Keratinocyte (primary cell): ENCODE data around the gene F11. TPM values are rescaled to one million over a fixed set of nuclear protein-coding genes. Genes with fewer than 3 reads are reported as not detected.

ENCODE experiments used
- DNase-seq: peaks from one replicate; pipeline ENCODE4 v3.0.0-alpha.2; 2011; ENCODE audit warnings: low read depth, missing footprints, low spot score
- FAIRE-seq: peaks from 2 replicates; lab custom pipeline; 2011; peaks lifted over from hg19 to GRCh38; lab: Jason Lieb, UNC
- H2AFZ ChIP-seq: 2 replicates; pipeline ENCODE4 v1.6.0; 2012; ENCODE audit warnings: low read length, control low read depth, inconsistent platforms; ENCODE audit not compliant: control insufficient read depth
- H3K27ac ChIP-seq: 2 replicates; pipeline ENCODE4 v1.5.1; 2011; ENCODE audit warnings: low read length; ENCODE audit not compliant: control insufficient read depth, insufficient read depth
- H3K27me3 ChIP-seq: 3 replicates; pipeline ENCODE4 v1.6.0; 2011; ENCODE audit warnings: low read length; ENCODE audit not compliant: control insufficient read depth, insufficient read depth; ENCODE audit errors: extremely low read depth
- H3K36me3 ChIP-seq, 2 experiments: 2 replicates in 1 of 2; 3 replicates in 1 of 2; pipeline ENCODE4 v1.5.1; 2011; ENCODE audit warnings: low read length in 2 of 2, mild to moderate bottlenecking in 1 of 2; ENCODE audit not compliant: control insufficient read depth in 2 of 2, insufficient read depth in 2 of 2; ENCODE audit errors: extremely low read depth in 1 of 2
- H3K4me1 ChIP-seq: 3 replicates; pipeline ENCODE4 v1.5.1; 2011; ENCODE audit warnings: low read length; ENCODE audit not compliant: control insufficient read depth, insufficient read depth; ENCODE audit errors: extremely low read depth
- H3K4me2 ChIP-seq: 3 replicates; pipeline ENCODE4 v1.6.0; 2011; ENCODE audit warnings: low read depth, low read length; ENCODE audit not compliant: control insufficient read depth, insufficient read depth; ENCODE audit errors: extremely low read depth
- H3K4me3 ChIP-seq, 3 experiments: fragments of 200-600 bp in 1 of 3; sonication (generic) in 1 of 3; 2 replicates in 2 of 3; 3 replicates in 1 of 3; pipeline ENCODE4 v1.5.1; 2011 to 2016; ENCODE audit warnings: low read length in 3 of 3, mild to moderate bottlenecking in 3 of 3, control low read depth in 2 of 3, inconsistent platforms in 1 of 3, low read depth in 1 of 3, mixed read lengths in 1 of 3, mixed run types in 1 of 3, moderate library complexity in 1 of 3; ENCODE audit not compliant: control insufficient read depth in 2 of 3, insufficient read depth in 2 of 3; ENCODE audit errors: extremely low read depth in 1 of 3
- H3K79me2 ChIP-seq: 2 replicates; pipeline ENCODE4 v1.6.0; 2012; ENCODE audit warnings: low read length; ENCODE audit not compliant: control insufficient read depth, insufficient read depth
- H3K9ac ChIP-seq: 3 replicates; pipeline ENCODE4 v1.6.0; 2011; ENCODE audit warnings: low read length; ENCODE audit not compliant: control insufficient read depth, insufficient read depth; ENCODE audit errors: extremely low read depth
- H3K9me1 ChIP-seq: 3 replicates; pipeline ENCODE4 v1.6.0; 2011; ENCODE audit warnings: low read length; ENCODE audit not compliant: control insufficient read depth, insufficient read depth; ENCODE audit errors: extremely low read depth
- H3K9me3 ChIP-seq: 2 replicates; pipeline ENCODE4 v1.5.1; 2012; ENCODE audit warnings: low read depth, low read length; ENCODE audit not compliant: control insufficient read depth
- H4K20me1 ChIP-seq: 3 replicates; pipeline ENCODE4 v1.6.0; 2011; ENCODE audit warnings: low read length; ENCODE audit not compliant: control insufficient read depth, insufficient read depth; ENCODE audit errors: extremely low read depth
- EZH2 ChIP-seq: IDR thresholded peaks from one replicate; pipeline ENCODE4 v1.6.1; 2012; ENCODE audit warnings: inconsistent platforms, mild to moderate bottlenecking, low read length, moderate library complexity
- dilution Hi-C: fragments of 300-500 bp; cut with MboI; formaldehyde crosslinking; loops from one replicate; pipeline ENCODE4 v1.7.0; 2020; ENCODE audit warnings: low sequenced_read_pairs; ENCODE audit not compliant: extremely low pct_ligation_motif_present
- polyA minus RNA-seq, 3 experiments: library from RNA; depleted of rRNA, polyadenylated mRNA; stranded (reverse); fragments of >200 nt; gene quantifications; 1 replicate in 1 of 3; 2 replicates in 1 of 3; 3 replicates in 1 of 3; pipeline ENCODE4 v1.2.3, GENCODE V29; 2011
- polyA plus RNA-seq, 5 experiments: library from polyadenylated mRNA; depleted of rRNA in 3 of 5; stranded (reverse) in 3 of 5; stranded (forward) in 1 of 5; unstranded in 1 of 5; fragments of >200 nt; gene quantifications; 1 replicate in 1 of 5; 2 replicates in 3 of 5; 3 replicates in 1 of 5; pipeline versions ENCODE4 v1.2.1 to v1.2.3, GENCODE V29; 2011 to 2012; ENCODE audit warnings: missing spikeins in 2 of 5, low read depth in 1 of 5, low replicate concordance in 1 of 5
- TF ChIP-seq, protein P1 (sequence below), 3 experiments: IDR thresholded peaks in 1 of 3; conservative IDR thresholded peaks in 1 of 3; optimal IDR thresholded peaks in 1 of 3; 2 replicates in 2 of 3; 3 replicates in 1 of 3; pipeline versions ENCODE3 to v1.5.1; 2011; ENCODE audit warnings: low read length in 3 of 3, mild to moderate bottlenecking in 3 of 3, moderate library complexity in 2 of 3, control low read depth in 1 of 3, inconsistent platforms in 1 of 3; ENCODE audit not compliant: insufficient read depth in 2 of 3; ENCODE audit errors: extremely low read depth in 1 of 3

The F11 gene
- polyA plus RNA-seq (not detected in 3 replicates), polyA minus RNA-seq (not detected in 3 replicates)
- polyA plus RNA-seq (2011; ENCODE audit: low read depth), result not detected
- polyA plus RNA-seq (2011; cell fraction: cytosol; rRNA removed), result not detected in 2 replicates
- not detected in 2 replicates for polyA plus RNA-seq (2011; cell fraction: nucleus; rRNA removed)
- polyA plus RNA-seq (2012; ENCODE audit: low replicate concordance), result not detected in 2 replicates
- polyA minus RNA-seq (2011; cell fraction: cytosol; rRNA and poly(A)+ RNA removed), result not detected
- not detected in 2 replicates for polyA minus RNA-seq (2011; cell fraction: nucleus; rRNA and poly(A)+ RNA removed)

DNA sequence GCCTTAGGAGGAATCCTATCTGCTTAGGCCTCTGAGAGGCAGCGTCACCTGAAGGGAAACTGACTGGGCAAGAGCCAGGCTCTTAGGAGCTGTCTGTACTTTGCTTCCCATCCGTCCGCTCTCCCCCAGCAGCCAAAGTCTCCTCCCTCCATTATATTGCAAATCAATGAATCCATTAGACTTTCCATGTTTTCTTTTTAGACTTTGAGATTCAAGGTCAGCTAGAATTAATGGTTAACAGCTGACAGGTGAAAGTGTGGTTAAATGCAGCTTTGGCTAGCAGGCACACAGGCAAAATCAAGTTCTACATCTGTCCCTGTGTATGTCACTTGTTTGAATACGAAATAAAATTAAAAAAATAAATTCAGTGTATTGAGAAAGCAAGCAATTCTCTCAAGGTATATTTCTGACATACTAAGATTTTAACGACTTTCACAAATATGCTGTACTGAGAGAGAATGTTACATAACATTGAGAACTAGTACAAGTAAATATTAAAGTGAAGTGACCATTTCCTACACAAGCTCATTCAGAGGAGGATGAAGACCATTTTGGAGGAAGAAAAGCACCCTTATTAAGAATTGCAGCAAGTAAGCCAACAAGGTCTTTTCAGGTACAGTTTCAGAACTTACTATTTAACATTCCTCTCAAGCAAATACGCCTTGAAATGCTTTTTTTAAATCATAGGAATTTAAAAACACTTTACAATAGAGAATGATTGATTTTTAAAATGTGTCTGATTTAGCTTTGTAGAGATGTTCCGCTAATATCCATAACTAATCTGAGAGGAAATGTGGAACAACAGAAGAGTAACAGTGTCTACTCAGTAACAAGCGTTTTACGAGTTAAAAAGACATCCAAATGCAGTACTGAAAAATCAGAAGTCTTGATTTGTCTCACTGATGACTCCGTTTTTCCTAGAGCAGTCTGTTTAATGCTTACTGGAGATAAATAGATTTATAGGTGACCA lies at the start of gene F11:
Gene F11 (plus strand): TSS at position 507 of the 970 bp plus-strand sequence. CDS start 948 bp downstream, outside the sequence.
- no peaks in the 10 kb centered on the region for H4K20me1 ChIP-seq
- no peak for DNase-seq
- dilution Hi-C loops, result no loop called here
- H3K9me3 ChIP-seq, result no peaks in the 10 kb centered on the region
- H3K27me3 ChIP-seq, result no peaks in the 10 kb centered on the region
- no peak within 1 kb of the TSS for H3K4me3 ChIP-seq
- no peaks in the 10 kb centered on the region for H3K4me1 ChIP-seq
- H2AFZ ChIP-seq, result no peak within 1 kb of the TSS
- no peak within 1 kb of the TSS for H3K4me2 ChIP-seq
- no peak for TF ChIP-seq EZH2
- TF ChIP-seq, protein P1, sequence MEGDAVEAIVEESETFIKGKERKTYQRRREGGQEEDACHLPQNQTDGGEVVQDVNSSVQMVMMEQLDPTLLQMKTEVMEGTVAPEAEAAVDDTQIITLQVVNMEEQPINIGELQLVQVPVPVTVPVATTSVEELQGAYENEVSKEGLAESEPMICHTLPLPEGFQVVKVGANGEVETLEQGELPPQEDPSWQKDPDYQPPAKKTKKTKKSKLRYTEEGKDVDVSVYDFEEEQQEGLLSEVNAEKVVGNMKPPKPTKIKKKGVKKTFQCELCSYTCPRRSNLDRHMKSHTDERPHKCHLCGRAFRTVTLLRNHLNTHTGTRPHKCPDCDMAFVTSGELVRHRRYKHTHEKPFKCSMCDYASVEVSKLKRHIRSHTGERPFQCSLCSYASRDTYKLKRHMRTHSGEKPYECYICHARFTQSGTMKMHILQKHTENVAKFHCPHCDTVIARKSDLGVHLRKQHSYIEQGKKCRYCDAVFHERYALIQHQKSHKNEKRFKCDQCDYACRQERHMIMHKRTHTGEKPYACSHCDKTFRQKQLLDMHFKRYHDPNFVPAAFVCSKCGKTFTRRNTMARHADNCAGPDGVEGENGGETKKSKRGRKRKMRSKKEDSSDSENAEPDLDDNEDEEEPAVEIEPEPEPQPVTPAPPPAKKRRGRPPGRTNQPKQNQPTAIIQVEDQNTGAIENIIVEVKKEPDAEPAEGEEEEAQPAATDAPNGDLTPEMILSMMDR (optimal IDR thresholded peaks at IDR 0.05 in 1 of 3, IDR thresholded peaks at IDR 0.05 in 1 of 3, conservative IDR thresholded peaks at IDR 0.05 in 1 of 3; ENCODE audit: extremely low read depth in 1 of 3, insufficient read depth in 2 of 3, low read length in 3 of 3), result no peak
- H3K79me2 ChIP-seq, result no peaks in the 10 kb centered on the region
- no peaks in the 10 kb centered on the region for H3K36me3 ChIP-seq
- no peak for FAIRE-seq
- H3K9me1 ChIP-seq, result no peaks in the 10 kb centered on the region
- no peak within 1 kb of the TSS for H3K9ac ChIP-seq
- H3K27ac ChIP-seq, result no peak within 1 kb of the TSS

GRCh38 chr4:186216465-186217024 lies 49.4 kb upstream of the F11 start:
- TF ChIP-seq, protein P1 (optimal IDR thresholded peaks at IDR 0.05 in 1 of 3, IDR thresholded peaks at IDR 0.05 in 1 of 3, conservative IDR thresholded peaks at IDR 0.05 in 1 of 3; ENCODE audit: extremely low read depth in 1 of 3, insufficient read depth in 2 of 3, low read length in 3 of 3), result no peak
- no peak for TF ChIP-seq EZH2
- dilution Hi-C loops, result no loop called here
- Histone ChIP-seq H3K4me1 (no peaks in the 10 kb centered on the region), H3K27me3 (no peaks in the 10 kb centered on the region), H3K9ac (no peak overlapping the region), H3K36me3 (no peaks in the 10 kb centered on the region), H3K4me2 (no peak overlapping the region), H2AFZ (no peak overlapping the region), H4K20me1 (no peaks in the 10 kb centered on the region), H3K79me2 (no peaks in the 10 kb centered on the region), H3K4me3 (no peak overlapping the region), H3K27ac (no peak overlapping the region), H3K9me1 (no peaks in the 10 kb centered on the region), H3K9me3 (no peaks in the 10 kb centered on the region)
- no peak for DNase-seq
- no peak for FAIRE-seq
